HPDE6-E6E7 (cell line): ENCODE measurements around the gene ASB4.
"Not testable (repeated sequence)": the region's sequence is repeated elsewhere in the genome, so short reads cannot be mapped to it uniquely, and the experiment has no call there.

Source experiments
- DNase-seq: peaks from one replicate; pipeline ENCODE4 v3.0.0; 2011; ENCODE audit warnings: missing footprints; ENCODE audit errors: extremely low spot score

The ASB4 gene

DNA sequence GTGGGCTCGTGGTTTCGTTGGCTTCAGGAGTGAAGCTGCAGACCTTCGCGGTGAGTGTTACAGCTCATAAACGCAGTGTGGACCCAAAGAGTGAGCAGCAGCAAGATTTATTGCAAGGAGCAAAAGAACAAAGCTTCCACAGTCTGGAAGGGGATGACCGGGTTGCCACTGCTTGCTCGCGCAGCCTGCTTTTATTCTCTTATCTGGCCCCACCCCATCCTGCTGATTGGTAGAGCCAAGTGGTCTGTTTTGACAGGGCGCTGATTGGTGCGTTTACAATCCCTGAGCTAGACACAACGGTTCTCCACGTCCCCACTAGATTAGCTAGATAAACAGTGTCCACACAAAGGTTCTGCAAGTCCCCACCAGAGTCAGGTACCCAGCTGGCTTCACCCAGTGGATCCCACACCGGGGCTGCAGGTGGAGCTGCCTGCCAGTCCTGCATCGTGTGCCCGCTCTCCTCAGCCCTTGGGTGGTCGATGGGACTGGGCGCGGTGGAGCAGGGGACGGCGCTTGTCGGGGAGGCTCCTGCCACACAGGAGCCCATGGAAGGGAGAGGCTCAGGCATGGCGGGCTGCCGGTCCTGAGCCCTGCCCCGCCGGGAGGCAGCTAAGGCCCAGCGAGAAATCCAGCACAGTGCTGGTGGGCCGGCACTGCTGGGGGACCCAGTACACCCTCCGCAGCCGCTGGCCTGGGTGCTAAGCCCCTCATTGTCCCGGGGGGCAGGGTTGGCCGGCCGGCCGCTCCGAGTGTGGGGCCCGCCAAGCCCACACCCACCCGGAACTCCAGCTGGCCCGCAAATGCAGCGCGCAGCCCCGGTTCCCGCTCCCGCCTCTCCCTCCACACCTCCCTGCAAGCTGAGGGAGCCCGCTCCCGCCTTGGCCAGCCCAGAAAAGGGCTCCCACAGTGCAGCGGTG lies 66.5 kb downstream of the ASB4 start:
- not testable (repeated sequence) for DNase-seq

DNA sequence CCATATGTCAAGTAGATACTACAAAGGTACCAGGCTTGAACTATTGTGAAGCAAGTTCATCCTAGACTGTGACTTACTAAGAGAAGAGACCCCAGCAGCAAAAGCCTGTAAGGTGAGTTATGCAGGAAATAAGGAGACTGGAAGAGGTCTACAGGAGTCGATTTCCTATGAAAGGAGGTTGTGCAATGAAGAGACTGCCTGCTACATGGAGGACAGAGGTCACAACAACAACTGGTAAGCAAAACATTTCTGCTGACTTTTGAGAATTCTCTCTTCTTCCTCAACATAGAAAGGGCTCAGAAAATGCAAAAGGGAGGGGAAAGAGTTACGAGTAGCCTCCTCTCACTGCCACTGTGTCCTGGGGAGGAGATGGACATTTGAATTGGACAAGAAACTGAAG lies 68.2 kb downstream of the ASB4 start:
- no peak for DNase-seq

DNA sequence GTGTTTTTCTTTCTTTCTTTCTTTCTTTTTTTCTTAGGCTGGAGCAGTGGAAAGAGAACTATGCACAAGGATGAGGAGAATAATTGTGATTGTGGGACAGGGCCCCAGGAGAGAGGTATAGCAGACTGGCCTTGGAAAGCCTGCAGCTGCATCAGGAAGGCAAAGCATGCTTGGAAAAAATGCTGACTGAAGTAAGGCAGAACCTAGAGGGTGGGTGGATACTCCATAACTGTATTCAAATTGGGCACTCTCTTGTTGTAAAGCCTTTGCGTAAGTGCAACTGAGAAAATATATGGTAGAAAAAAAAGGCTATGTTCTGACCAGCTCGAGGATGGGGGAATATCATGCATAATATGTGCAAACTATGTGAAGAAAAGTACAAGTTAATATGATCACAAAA lies 71.0 kb downstream of the ASB4 start:
- no peak for DNase-seq

DNA sequence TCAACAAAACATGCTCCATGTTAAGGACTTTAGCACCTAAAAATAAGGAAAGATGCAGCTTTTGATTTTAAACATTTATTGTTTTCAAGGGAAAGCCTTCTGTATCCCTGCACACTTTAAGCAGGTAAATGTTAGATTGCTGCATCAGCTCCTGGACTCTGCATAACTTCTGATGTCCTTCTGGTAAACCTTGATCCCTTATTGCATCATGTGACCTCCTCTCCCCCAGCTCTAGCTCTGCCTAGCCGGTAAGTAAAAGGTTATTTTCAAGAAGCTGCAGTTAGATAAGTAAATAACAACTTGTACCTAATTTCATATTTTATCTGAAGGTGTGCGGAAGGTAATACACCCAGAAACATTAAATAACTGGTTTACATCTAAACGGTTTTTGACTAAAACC lies 73.1 kb downstream of the ASB4 start:
- no peak for DNase-seq

DNA sequence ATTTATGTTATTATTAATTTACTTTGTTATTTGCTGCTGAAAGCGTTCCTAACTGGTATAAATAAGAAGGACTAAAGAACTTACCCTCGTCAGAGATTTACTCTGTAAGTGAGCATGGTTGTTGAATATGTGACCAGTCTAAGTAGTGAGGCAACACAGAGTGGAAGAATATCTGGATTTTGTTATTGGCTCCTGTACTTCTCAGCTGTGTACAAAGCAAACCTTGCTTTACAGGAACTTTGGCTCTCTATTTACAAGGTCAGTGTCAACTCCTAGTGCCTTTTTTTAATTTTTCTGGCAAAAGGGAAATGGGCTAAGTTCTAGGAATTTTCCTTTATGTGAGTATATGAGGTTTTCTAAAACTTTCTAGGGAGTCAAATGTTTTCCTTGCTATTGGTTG lies 74.9 kb downstream of the ASB4 start:
- no peak for DNase-seq

DNA sequence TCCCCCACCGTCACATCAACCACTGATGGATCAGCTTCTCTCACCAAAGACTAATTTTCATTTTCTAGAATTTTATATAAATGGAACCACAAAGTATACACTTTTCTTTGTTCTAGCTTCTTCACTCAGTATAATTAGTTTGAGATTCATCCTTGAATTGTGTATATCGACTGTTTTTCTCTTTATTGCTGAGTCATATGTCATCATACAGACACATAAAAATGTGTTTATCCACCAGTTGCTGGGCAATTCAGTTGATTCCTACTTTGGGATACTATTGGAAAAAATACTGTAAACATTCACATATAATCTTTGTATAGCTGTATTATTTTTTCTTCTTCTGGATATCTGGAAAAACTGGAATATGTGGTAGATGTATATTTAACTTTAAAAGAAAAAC lies 84.0 kb downstream of the ASB4 start:
- no peak for DNase-seq

DNA sequence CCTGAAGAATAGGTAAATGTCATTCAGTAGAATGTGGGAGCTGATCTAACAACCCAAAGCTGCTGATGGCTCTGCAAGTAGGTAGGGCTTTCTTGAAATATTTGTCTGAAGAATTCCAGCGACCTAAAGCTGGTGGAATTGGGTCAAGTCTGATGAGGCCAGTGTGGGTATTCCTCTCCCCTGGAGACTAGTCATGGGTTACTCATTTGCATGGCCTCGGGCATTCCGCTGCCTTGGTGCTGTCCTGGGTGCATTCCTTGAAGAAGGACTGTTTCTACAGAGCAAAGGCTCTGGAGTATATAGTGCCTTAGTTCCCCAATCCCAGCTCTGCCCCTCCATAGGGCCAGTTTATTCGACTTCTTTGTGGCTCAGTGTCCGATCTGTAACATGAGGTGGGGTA lies 91.4 kb downstream of the ASB4 start:
- DNase-seq, result peak; percentile 27

DNA sequence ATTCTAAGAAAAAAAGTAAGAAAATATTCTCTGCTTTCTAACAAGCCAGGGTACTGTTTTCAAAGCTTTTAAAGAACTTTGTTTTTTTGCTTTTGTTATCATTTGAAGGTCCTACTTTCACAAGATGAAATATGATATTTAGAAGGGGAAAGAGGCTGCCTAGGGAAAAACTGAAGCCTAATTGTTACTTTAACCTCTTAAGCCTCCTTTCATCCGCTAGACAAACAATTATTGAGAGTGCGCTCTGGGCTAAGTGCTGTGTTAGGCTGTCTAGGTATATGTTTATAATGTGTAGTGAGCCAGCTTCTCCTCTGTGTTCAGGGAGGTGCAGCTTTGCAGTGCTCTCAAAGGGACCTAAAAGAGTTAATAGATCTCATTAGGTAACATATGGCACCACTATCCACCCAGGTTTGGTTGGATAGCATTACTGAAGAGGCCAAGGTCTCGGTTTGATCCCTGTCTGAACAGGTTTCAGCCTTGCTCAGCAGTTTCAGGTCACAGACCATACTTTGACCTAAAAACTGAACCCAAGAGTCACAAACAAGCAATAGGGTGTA lies 92.6 kb downstream of the ASB4 start:
- no peak for DNase-seq

DNA sequence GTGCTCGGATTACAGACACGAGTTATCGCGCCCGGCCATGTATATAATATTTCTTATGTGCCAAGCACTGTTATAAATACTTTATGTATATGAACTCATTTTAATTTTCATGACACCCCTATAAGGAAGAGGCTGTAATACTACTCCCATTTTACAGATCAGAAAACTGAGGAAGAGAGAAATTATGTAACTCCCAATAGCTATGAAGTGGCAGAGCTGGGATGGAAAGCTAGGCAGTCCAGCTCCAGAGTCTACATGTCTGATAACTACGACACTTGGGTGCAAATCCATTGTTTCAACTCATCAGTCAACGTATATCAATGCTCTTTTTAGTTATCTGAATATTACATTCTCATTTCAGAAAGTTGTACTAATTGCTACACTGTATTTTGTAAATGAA lies 93.6 kb downstream of the ASB4 start:
- no peak for DNase-seq

DNA sequence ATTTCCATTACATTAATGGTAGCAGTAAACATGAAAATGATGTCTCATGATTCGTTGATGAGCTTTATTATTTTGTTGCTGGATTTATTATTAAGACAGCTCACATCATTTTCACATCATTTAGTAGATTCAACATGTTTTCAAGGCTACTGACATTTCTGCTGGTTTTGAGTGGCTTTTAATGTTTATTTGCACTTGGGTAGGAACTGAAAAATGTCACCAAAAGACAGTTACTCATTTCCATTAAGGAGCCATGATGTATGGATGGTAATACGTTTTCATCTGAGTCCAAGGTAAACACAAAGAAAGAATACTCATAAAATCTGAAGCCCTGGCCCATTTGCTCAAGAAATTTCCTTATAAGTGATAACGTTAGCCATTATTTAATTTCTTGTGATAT lies 95.7 kb downstream of the ASB4 start:
- DNase-seq, result no peak

DNA sequence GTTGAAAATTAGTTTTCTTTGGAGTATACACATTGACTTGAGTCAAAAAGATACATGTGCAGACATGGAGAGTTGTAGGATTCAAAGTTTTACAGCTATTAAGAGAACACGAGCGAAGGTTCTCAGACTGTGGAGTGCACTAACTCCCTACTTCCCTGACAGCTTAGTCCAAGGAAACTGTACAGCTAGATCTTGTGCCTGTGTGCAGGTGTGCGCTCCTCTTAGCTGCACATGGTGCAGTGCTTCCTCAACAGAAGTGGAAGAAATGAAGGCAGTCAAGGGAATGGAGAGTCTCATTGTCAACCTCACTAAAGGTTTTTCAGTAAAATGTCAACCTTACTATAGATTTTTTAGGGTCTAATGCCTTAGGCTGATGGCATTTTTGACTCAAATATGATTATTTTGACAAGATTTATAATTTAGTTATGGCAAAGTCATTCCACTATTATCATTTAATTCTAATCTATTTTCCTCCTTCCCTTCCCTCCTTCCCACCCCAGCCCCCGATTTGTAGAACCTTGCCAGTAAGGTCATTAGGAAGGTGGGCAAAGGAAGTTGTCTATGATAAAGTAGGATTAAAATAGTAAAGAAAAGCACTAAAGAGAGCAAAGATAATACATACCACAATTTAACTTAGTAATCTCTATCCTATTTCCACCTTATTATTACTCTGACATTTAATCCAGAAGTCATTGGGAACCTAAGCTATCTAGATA lies 97.0 kb downstream of the ASB4 start:
- DNase-seq, result no peak

DNA sequence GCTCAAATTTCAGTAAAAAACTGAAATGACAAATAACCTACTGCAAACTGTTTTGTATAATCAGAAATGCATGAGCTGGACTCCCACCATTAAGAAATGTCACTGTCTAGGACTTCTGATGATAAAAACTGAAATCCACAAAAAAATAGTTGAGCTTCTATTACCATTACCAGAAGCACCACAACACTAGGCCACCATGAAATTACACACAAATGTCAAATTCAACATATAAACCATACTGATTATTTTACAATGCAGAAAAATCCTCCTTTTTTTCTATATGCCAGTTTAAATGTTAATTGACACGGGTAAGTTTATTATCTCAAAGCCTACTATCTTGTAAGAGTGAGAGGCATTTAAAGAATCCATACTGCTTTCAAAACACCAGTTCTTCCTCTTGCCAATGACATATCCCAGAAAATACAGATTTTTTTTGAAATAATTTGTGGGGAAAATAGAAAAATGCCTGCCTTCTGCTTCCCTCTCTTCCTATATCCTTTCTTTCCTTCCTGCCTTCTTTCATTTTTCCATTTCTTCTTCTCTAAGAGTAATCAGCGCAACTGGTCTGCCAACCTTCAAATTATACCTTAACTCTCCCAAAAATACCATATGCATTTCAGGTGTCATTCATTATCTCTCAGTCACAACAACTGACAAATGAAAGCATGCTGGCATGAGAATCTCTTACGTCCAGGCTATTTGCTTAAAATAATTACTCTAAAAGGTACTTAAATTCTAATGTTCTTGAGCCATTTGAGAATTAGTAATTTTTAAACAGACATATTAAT lies 98.3 kb downstream of the ASB4 start:
- DNase-seq, result no peak

DNA sequence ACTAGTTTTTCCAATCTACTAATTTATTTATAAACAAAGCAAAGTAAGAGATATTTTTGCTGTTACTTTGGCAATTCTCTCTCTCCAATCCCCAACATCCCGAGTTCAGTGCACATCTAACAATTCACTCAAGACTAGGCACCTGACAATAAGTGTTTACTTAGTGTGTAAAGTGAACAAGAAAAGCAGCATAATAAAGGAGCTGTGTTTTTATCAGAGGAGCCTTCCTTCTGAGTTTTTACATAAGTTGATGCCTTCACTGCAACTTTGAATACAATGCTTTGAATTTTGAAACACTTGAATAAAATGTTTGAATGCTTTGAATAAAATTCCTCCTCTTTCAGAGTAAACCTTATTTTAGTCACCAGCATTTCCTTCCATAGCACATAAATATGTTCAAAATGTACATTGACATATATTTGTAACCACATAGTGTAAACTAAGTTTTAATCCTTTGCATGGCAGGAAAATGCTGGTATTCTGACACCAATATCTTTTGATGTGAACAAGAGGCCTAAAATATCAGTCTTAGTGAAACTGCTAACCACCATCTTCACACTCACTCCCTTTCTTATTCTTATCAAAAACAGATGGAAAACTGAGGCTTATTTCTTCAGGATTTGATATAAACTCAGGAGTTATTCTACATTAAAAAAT lies 99.2 kb downstream of the ASB4 start:
- no peak for DNase-seq

DNA sequence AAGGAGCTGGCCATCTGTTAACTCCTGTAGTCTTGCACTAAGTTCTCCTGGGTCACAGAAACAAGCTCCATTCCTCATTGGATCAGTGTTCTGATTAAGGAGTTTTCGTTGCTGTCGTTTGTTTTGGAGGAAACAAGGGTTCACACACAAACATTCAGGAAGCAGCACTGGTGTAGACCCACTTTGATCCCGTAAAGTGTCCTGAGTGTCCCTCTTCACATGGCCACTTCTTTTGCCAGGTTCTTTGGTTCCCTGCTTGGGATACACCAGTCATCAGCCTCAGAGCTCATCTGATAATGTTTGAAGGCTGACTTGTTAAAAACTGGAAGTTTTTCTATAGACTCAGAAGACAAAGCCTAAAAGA lies 99.7 kb downstream of the ASB4 start:
- DNase-seq, result no peak

DNA sequence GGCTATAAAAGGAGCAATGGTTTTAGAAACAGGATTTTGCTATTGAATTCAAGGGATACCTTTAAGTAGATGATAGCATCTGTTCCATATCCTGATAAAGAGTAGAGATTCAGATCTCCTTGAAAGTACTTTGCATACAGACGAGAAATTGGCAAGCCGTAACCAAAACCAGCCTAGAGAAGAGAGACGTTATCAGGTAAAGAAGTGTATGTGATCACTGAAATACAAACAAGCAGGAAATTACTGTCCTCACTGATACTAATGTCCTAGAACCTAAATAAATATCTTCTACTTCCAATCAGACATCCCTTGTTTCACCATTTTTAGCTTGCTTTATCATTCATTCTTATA lies 101.2 kb downstream of the ASB4 start:
- no peak for DNase-seq

DNA sequence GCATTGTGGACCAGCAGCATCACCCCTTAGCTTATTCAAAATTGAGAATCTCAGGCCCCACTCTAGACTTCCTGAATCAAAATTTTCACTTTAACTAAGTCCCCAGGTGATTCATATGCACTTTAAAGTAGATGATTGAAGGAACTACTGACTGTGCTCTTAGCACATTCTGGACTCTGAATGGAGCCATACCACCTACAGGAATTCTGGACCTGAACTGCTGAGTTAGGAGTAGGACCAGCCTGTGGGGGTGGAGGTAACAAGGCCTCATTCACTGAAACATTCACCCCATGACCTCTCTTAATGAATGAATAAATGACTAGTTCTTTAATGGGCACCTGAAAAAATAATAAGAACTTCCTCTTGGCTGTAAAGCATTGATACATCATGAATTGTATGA lies 103.3 kb downstream of the ASB4 start:
- no peak for DNase-seq

DNA sequence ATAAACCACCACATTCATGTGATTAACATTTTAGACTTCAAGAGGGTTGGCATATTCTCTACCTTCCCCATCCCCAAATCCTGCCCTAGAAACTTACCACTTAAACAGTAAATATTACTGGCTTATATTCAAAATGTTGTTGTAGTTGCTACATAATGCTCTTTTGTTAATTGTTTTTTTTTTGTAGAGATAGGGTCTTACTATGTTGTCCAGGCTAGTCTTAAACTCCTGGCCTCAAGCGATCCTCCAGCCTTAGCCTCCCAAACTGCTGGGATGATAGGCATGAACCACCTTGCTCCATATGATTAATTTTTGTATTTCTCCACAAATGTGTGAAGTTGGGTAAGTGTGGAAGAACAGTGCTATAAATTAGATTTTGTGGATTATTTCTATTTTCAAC lies 104.0 kb downstream of the ASB4 start:
- DNase-seq, result no peak
